ENCODE measurements around the gene LUZP4. TPM values are rescaled to one million over a fixed set of nuclear protein-coding genes. Genes with fewer than 3 reads are reported as not detected.
"Not testable (repeated sequence)": the region's sequence is repeated elsewhere in the genome, so short reads cannot be mapped to it uniquely, and the experiment has no call there.

LUZP4 gene, protein sequence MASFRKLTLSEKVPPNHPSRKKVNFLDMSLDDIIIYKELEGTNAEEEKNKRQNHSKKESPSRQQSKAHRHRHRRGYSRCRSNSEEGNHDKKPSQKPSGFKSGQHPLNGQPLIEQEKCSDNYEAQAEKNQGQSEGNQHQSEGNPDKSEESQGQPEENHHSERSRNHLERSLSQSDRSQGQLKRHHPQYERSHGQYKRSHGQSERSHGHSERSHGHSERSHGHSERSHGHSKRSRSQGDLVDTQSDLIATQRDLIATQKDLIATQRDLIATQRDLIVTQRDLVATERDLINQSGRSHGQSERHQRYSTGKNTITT
- polyA plus RNA-seq (ENCODE audit: insufficient read length), result not detected

DNA sequence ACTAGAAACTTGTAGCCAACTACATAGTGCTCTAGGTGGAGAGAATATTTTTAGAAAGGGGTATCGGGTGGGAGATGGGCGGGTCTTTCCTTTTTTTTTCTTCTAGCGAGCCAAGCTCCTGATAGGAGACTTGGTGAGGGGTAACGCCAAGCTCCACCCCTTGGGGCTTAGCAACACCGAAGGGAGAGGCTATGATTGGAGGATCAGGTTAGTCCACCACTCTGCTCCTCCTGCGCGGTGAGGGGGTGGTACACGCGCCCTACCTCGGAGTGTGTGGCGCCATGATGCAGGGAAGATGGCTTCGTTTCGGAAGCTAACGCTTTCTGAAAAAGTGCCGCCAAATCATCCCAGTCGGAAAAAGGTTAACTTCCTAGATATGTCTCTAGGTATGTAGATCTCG, at the start of gene LUZP4:
Gene LUZP4, plus strand, starts transcription at position 251 of the 400 bp plus-strand sequence. Its CDS starts 45 bp downstream, at position 296.
- no peak for DNase-seq

GRCh38 chrX:115251458-115252233, 37.9 kb upstream of the LUZP4 start:
- DNase-seq, result no peak

GRCh38 chrX:115255003-115255402, 34.5 kb upstream of the LUZP4 start:
- DNase-seq, result no peak

- DNase-seq, result no peak
Measured at GRCh38 chrX:115257711-115258110, 31.8 kb upstream of the LUZP4 start.

DNA sequence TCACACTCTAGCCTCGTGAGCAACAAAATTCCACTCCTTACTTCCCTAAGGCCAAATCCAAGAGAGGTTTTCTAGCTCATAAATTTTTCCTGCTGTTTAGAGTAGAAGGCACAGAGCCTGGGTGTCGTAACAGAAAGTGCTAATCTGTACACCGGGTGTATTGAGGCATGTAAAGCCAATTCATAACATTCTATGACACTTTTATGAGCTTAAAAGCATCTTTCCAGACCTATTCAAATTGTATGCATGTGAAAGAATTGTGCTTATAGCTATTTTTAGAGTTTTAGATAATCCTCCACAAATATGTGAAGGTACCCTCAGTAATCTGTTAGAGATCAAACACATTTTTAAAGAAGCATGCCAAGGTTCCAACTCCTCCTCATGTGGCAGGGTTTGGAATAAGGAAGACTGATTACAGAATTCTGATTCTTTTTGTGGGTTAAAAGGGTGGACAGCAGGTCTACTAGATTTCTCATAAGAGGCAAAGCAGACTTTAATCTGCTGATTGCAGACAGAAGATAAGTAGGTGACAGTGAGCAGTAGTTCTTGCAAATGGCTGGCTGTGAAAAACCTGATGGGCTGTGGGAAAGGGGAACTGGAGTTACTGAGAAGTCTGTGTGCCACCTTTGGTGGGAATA, 30.2 kb upstream of the LUZP4 start:
- DNase-seq, result peak; percentile 1

DNA sequence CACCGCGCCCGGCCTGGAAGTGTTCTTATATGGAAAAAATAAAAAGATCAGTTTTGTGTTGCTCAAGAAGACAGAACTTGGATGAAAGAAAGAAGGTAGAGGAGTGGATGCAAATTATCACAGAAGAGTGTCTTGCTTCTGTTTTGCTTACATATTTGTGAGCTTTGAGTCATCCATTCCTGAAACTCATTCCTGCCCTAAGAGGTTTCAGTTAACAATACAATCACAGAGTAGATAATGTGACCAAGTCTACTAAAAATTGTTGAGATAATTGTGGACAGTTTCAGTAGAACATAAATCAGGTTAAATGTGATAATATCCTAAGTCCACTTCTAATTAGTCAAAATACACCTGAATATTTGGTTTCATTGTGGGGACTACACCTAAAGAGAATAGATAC, 29.2 kb upstream of the LUZP4 start:
- DNase-seq, result no peak

- DNase-seq, result no peak
Measured at GRCh38 chrX:115261148-115261547, 28.4 kb upstream of the LUZP4 start.

DNA sequence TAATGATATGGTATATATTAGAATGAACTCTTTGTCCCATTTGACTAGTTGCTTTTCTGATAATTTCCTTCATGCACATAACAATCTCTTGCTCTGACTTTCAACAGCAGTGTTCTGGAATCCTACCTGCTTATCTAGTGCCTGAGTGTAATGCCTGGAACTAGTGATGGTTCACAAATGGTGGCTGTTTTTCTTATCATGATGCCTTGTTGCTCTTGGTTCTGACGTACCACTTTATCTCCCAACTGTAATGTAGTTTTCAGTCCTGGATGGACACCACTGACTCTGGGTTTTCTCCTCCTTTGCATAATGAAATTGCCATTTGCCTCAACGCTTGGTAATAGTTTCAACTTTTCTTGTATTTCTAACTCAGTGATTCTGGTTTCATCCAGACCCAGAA, 25.5 kb upstream of the LUZP4 start:
- DNase-seq, result no peak

- DNase-seq, result no peak
Measured at GRCh38 chrX:115266300-115266699, 23.2 kb upstream of the LUZP4 start.

GRCh38 chrX:115268421-115268820, 21.1 kb upstream of the LUZP4 start:
- DNase-seq, result no peak

GRCh38 chrX:115269051-115269683, 20.3 kb upstream of the LUZP4 start:
- DNase-seq, result no peak

GRCh38 chrX:115284877-115285276, 4.6 kb upstream of the LUZP4 start:
- peak; percentile 0 for DNase-seq

- no peak for DNase-seq
Measured at GRCh38 chrX:115297189-115297588, 7.7 kb downstream of the LUZP4 start.

- DNase-seq, result no peak
Measured at GRCh38 chrX:115311139-115311538, 21.6 kb downstream of the LUZP4 start.

GRCh38 chrX:115311601-115312001, 22.1 kb downstream of the LUZP4 start:
- no peak for DNase-seq

DNA sequence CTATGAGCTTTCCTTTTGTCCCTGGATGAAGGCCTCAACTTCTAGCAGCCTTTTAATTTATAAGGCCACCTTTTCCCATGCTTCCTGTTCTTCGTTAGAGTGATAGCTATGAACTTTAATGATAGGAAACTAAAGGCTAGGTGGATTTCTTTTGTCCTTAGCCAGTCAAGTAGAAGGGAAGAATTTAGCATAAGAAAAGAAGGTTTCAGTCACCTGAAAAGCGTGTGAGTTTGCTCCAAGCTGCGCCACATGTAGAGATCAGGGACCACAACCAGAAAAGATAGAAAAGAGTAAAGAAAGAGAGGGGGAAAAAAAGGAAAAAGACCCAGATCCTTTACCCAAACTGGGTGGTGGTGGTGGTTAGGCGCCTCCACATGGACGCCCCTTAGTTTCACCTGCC, 28.6 kb downstream of the LUZP4 start:
- DNase-seq, result no peak

- no peak for DNase-seq
Measured at GRCh38 chrX:115322375-115322774, 32.9 kb downstream of the LUZP4 start.

DNA sequence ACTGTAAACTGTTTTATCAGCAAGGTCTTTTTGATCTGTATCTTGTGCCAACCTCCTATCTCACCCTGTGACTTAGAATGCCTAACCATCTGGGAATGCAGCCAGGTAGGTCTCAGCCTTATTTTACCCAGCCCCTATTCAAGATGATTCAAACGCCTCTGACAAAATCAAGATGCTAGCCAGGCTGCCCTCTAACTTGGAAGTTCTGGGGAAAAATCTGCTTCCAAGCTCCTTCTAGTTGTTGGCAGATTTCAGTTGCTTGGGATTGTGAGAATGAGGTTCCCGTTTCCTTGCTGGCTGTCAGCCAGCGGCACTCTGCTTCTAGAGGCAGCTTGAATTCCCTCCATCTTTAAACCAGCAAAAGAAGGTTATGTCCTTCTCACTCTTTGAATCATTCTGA, 34.7 kb downstream of the LUZP4 start:
- DNase-seq, result peak; percentile 36

DNA sequence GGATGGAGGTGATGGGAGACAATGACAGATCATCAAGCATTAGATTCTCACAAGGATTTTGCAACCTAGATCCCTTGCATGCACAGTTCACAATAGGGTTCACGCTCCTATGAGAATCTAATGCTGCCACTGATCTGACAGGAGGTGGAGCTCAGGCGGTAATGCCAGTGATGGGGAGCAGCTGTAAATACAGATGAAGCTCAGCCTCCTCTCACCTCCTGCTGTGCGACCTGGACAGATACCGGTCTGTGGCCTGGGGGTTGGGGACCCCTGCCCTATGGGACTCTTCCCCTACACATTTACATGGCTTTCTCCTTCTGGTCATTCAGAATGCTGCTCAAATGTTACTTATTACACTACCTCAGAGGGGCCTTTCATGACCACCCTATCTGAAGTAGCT, 39.8 kb downstream of the LUZP4 start:
- DNase-seq, result not testable (repeated sequence)

GRCh38 chrX:115330498-115331168, 41.1 kb downstream of the LUZP4 start:
- peak; percentile 63 for DNase-seq

GRCh38 chrX:115332832-115333231, 43.3 kb downstream of the LUZP4 start:
- no peak for DNase-seq

DNA sequence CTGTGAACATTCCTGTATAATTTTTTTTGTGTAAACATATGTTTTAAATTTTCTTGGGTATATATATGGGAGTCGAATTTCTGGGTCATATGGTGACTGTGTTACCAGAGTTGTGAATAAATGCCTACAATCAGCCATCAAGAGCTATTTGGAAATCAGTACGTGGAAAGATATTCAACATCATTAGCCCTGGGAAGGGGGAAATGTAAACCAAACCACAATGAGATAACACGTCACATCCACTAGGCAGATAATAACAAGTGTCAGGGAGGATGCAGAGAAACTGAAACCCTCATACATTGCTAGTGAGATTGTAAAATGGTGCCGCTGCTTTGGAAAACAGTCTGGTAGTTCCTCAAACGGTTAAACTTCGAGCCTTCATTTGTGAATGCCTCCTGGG, 43.9 kb downstream of the LUZP4 start:
- DNase-seq, result no peak
